Dedifferentiated amniotic fluid mesenchymal stem cell (primary cell): ENCODE data around the gene SLC25A30.
"Not testable (repeated sequence)": the region's sequence is repeated elsewhere in the genome, so short reads cannot be mapped to it uniquely, and the experiment has no call there.

Experiments
- DNase-seq: peaks from one replicate; pipeline ENCODE4 v3.0.0-alpha.2; 2016; ENCODE audit errors: extremely low spot score

The SLC25A30 gene

GRCh38 chr13:45367358-45367757 lies 50.8 kb downstream of the SLC25A30 start:
- DNase-seq, result peak; percentile 34

GRCh38 chr13:45365558-45365885 lies 52.7 kb downstream of the SLC25A30 start:
- DNase-seq, result no peak

GRCh38 chr13:45364876-45365557 lies 53.2 kb downstream of the SLC25A30 start:
- no peak for DNase-seq

- no peak for DNase-seq
Observed at GRCh38 chr13:45362939-45363338, 55.2 kb downstream of the SLC25A30 start.

- no peak for DNase-seq
Observed at GRCh38 chr13:45361596-45362206, 56.5 kb downstream of the SLC25A30 start.

GRCh38 chr13:45356966-45357672 lies 61.1 kb downstream of the SLC25A30 start:
- no peak for DNase-seq

- DNase-seq, result no peak
Observed at GRCh38 chr13:45353895-45354294, 64.3 kb downstream of the SLC25A30 start.

- no peak for DNase-seq
Observed at GRCh38 chr13:45352031-45352430, 66.1 kb downstream of the SLC25A30 start.

GRCh38 chr13:45350152-45350551 lies 68.0 kb downstream of the SLC25A30 start:
- no peak for DNase-seq

GRCh38 chr13:45349438-45349837 lies 68.7 kb downstream of the SLC25A30 start:
- DNase-seq, result no peak

GRCh38 chr13:45344064-45344463 lies 74.1 kb downstream of the SLC25A30 start:
- not testable (repeated sequence) for DNase-seq
